ENCODE results near the gene GRIN3B. TPM values are rescaled to one million over a fixed set of nuclear protein-coding genes. Genes with fewer than 3 reads are reported as not detected.

Gene GRIN3B
- total and polyA plus RNA-seq, 2 of the 4 experiments (the other 2 are of a cell fraction): under 0.01 to 0.91 TPM

DNA sequence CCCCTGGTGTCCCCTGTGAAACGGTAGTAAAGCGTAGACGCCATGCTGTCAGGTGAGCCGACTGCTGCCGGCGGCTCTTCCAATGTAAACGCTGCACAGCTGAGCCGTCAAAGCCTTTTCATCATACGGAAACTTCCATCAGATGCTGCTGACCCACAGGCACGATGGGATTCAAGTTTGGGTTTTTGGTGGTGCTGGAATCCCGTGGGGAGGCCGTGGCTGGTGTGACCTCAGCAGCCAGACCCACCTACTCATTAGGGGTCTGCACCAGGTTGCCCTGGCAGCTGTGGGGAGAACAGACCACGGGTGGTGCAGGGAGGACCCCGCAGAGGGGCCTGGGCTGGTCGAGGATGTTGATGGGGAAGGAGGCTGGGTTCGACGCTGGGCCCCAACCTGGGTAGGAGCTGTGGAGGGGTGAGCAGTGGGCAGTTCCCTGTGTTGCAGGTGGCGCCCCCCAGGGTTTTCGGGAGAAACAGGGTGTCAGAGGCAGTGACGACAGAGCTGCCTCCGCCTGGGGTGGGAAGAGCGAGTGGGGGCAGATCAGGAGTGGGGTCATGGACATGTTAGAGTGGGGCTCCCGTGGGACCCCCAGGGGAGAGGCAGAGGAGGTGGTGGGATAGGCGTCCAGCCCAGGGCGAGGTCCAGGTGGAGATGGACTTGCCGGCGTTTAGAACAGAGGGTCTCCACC is 6.6 kb downstream of the GRIN3B start:
- no peak overlapping the region for H3K4me3 ChIP-seq (ENCODE audit: insufficient read depth, low read depth, low read length)
- dilution Hi-C loops (cut with HindIII; ENCODE audit: low sequenced_read_pairs, unreplicated experiment): no loop called here
- H2BK120ac ChIP-seq (ENCODE audit: low read depth, low read length): no peak overlapping the region
- WGBS, 2 experiments (ENCODE audit: extremely low coverage in 2 of 2, insufficient read length in 1 of 2): 80% methylated on average over 16 of the region's 27 CpGs; no CpG with 5 or more reads in 1 of the 2 experiments
- H3K36me3 ChIP-seq (ENCODE audit: control insufficient read depth, insufficient read depth, low read length): peaks cover 18% of the 10 kb centered on the region; the same call in 1 of the 2 replicates
- TF ChIP-seq RCOR1 (IDR thresholded peaks at IDR 0.05; ENCODE audit: insufficient replicate concordance, low read length): no peak
- TF ChIP-seq MAFK (IDR thresholded peaks at IDR 0.05; ENCODE audit: low read depth, low read length): no peak
- TF ChIP-seq NFE2L2 (IDR thresholded peaks at IDR 0.05; ENCODE audit: low read depth, low read length): no peak
- no peak for TF ChIP-seq POLR2A (IDR thresholded peaks at IDR 0.05; ENCODE audit: low read depth, low read length)
- TF ChIP-seq, protein P1, sequence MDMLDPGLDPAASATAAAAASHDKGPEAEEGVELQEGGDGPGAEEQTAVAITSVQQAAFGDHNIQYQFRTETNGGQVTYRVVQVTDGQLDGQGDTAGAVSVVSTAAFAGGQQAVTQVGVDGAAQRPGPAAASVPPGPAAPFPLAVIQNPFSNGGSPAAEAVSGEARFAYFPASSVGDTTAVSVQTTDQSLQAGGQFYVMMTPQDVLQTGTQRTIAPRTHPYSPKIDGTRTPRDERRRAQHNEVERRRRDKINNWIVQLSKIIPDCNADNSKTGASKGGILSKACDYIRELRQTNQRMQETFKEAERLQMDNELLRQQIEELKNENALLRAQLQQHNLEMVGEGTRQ (IDR thresholded peaks at IDR 0.05; ENCODE audit: low read depth, low read length): no peak
- no peak for TF ChIP-seq RFX5 (IDR thresholded peaks at IDR 0.05; ENCODE audit: low read depth, low read length)
- no peak for TF ChIP-seq MXI1 (IDR thresholded peaks at IDR 0.05; ENCODE audit: borderline replicate concordance, low read depth, low read length)
- TF ChIP-seq RAD21 (IDR thresholded peaks at IDR 0.05; ENCODE audit: low read length): no peak
- TF ChIP-seq CEBPB (IDR thresholded peaks at IDR 0.05; ENCODE audit: low read depth, low read length): no peak
- no peak for TF ChIP-seq MAZ (IDR thresholded peaks at IDR 0.05; ENCODE audit: borderline replicate concordance, low read depth, low read length)
- TF ChIP-seq SMC3 (IDR thresholded peaks at IDR 0.05; ENCODE audit: low read depth, low read length): no peak
- TF ChIP-seq, protein P2, sequence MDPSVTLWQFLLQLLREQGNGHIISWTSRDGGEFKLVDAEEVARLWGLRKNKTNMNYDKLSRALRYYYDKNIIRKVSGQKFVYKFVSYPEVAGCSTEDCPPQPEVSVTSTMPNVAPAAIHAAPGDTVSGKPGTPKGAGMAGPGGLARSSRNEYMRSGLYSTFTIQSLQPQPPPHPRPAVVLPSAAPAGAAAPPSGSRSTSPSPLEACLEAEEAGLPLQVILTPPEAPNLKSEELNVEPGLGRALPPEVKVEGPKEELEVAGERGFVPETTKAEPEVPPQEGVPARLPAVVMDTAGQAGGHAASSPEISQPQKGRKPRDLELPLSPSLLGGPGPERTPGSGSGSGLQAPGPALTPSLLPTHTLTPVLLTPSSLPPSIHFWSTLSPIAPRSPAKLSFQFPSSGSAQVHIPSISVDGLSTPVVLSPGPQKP (IDR thresholded peaks at IDR 0.05; ENCODE audit: borderline replicate concordance, low read depth, low read length): no peak
- TF ChIP-seq, protein P3, sequence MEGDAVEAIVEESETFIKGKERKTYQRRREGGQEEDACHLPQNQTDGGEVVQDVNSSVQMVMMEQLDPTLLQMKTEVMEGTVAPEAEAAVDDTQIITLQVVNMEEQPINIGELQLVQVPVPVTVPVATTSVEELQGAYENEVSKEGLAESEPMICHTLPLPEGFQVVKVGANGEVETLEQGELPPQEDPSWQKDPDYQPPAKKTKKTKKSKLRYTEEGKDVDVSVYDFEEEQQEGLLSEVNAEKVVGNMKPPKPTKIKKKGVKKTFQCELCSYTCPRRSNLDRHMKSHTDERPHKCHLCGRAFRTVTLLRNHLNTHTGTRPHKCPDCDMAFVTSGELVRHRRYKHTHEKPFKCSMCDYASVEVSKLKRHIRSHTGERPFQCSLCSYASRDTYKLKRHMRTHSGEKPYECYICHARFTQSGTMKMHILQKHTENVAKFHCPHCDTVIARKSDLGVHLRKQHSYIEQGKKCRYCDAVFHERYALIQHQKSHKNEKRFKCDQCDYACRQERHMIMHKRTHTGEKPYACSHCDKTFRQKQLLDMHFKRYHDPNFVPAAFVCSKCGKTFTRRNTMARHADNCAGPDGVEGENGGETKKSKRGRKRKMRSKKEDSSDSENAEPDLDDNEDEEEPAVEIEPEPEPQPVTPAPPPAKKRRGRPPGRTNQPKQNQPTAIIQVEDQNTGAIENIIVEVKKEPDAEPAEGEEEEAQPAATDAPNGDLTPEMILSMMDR (conservative IDR thresholded peaks at IDR 0.05; ENCODE audit: low read depth, low read length): no peak
- TF ChIP-seq FOS (IDR thresholded peaks at IDR 0.05; ENCODE audit: low read depth, low read length): no peak
- TF ChIP-seq CHD1 (IDR thresholded peaks at IDR 0.05; ENCODE audit: low read depth, low read length): no peak
- DNase-seq (no peak), ATAC-seq (ENCODE audit: low read depth) (no peak)
- intact Hi-C loops (cut with micrococcal nuclease): no loop called here
- POLR2A ChIA-PET (ENCODE audit: unreplicated experiment): no interaction called here
- no peak overlapping the region for H2BK5ac ChIP-seq (ENCODE audit: low read depth, low read length, poor library complexity, severe bottlenecking)
- no peak overlapping the region for H3K23ac ChIP-seq (ENCODE audit: low read depth, low read length)
- H4K5ac ChIP-seq (ENCODE audit: low read depth, low read length): no peak overlapping the region
- no peak overlapping the region for H3K18ac ChIP-seq (ENCODE audit: low read depth, low read length)
- CTCF ChIA-PET: no interaction called here
- peaks cover 0 to 8% of the 10 kb centered on the region in 2 experiments; a peak in 2 of 4 replicates for H3K79me1 ChIP-seq (ENCODE audit: low read depth in 1 of 2, low read length in 2 of 2)
- H2BK20ac ChIP-seq (ENCODE audit: low read depth, low read length): no peak overlapping the region
- H2AK5ac ChIP-seq (ENCODE audit: low read depth, low read length): no peak overlapping the region
- peaks cover 29% of the 10 kb centered on the region for H4K20me1 ChIP-seq (ENCODE audit: insufficient read depth, low read length)
- H3K14ac ChIP-seq (replicated peaks; ENCODE audit: low read depth, low read length): no peak overlapping the region
- BruUV-seq (replicated peaks): no TSS peak
- H3K4me1 ChIP-seq (ENCODE audit: control insufficient read depth, insufficient read depth, low read length): peaks cover 17% of the 10 kb centered on the region
- H4K8ac ChIP-seq (ENCODE audit: low read depth in 2 of 2, low read length in 2 of 2): no peak overlapping the region
- H3K9me3 ChIP-seq (ENCODE audit: control insufficient read depth, insufficient read depth, low read length): no peaks in the 10 kb centered on the region
- H2AK9ac ChIP-seq (replicated peaks; ENCODE audit: low read depth, low read length, poor library complexity): peak overlapping the region; percentile 42
- H3K4ac ChIP-seq (ENCODE audit: low read depth, low read length): no peak overlapping the region
- H4K91ac ChIP-seq (ENCODE audit: insufficient read depth, low read depth, low read length): no peak overlapping the region
- no peak overlapping the region for H2AFZ ChIP-seq (replicated peaks; ENCODE audit: low read length, poor library complexity)
- 0 out of 2 replicates have a peak, but pooled peaks cover 2% of the 10 kb centered on the region for H3K27me3 ChIP-seq (ENCODE audit: control insufficient read depth, insufficient read depth, low read length)
- H3K9ac ChIP-seq (ENCODE audit: low read depth, low read length): no peak overlapping the region
- no peaks in the 10 kb centered on the region for H3K9me1 ChIP-seq (ENCODE audit: insufficient read depth, low read length)
- H3K27ac ChIP-seq (ENCODE audit: insufficient read depth, low read length): no peak overlapping the region
- H2BK15ac ChIP-seq (ENCODE audit: low read depth, low read length): no peak overlapping the region
- in situ Hi-C loops (cut with MboI; ENCODE audit: low sequenced_read_pairs): no loop called here
- no peak overlapping the region for H3K56ac ChIP-seq (ENCODE audit: extremely low read depth, insufficient read depth, low read length)
- H3K4me2 ChIP-seq (ENCODE audit: low read depth, low read length): no peak overlapping the region

All from IMR-90 (cell line).